Measurements from ENCODE around the gene HOXD1.

Gene HOXD1

GRCh38 chr2:176148751-176149421, 39.6 kb upstream of the HOXD1 start:
- Histone ChIP-seq H3K9me3 (ENCODE audit: control insufficient read depth, low read length) (no peaks in the 10 kb centered on the region), H3K4me1 (ENCODE audit: control insufficient read depth, insufficient read depth, low read length) (no peaks in the 10 kb centered on the region), H3K9ac (ENCODE audit: low read length) (no peak overlapping the region), H3K27me3 (ENCODE audit: control insufficient read depth, insufficient read depth, low read length) (peaks cover 90% of the 10 kb centered on the region), H3K36me3 (ENCODE audit: control insufficient read depth, insufficient read depth, low read length) (no peaks in the 10 kb centered on the region), H3K4me3 (ENCODE audit: low read length) (no peak overlapping the region)

GRCh38 chr2:176149481-176149938, 39.0 kb upstream of the HOXD1 start:
- Histone ChIP-seq H3K4me1 (ENCODE audit: control insufficient read depth, insufficient read depth, low read length) (no peaks in the 10 kb centered on the region), H3K36me3 (ENCODE audit: control insufficient read depth, insufficient read depth, low read length) (no peaks in the 10 kb centered on the region), H3K27me3 (ENCODE audit: control insufficient read depth, insufficient read depth, low read length) (peaks cover 95% of the 10 kb centered on the region), H3K9me3 (ENCODE audit: control insufficient read depth, low read length) (no peaks in the 10 kb centered on the region), H3K4me3 (ENCODE audit: low read length) (no peak overlapping the region), H3K9ac (ENCODE audit: low read length) (no peak overlapping the region)

DNA sequence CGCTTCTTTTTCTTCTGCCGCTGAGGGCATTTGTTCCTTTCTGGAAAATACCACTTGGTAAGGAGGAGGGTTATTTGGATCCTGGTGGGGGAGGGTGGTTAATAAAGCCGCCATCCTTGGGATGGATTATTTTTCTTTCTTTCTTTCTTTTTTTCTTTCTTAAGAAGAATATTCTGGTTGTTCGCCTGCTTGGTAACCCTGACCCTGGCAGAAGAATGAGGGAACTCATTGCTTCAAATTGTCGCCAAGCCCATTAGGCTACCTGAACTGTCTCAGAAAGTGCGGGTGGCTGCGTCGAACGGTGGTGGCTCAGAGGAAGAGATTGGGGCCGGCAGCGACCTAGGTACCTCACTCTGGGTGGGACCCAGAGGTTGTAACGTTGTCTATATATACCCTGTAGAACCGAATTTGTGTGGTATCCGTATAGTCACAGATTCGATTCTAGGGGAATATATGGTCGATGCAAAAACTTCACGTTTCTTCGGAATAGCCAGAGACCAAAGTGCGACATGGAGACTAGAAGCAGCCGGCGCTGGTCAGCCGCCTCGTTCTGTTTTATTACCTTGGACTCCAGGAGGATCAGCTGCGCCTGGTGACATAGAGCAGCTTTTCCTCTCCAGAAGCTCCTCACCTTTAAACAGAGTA, 38.4 kb upstream of the HOXD1 start:
- Histone ChIP-seq H3K4me3 (ENCODE audit: low read length) (no peak overlapping the region), H3K4me1 (ENCODE audit: control insufficient read depth, insufficient read depth, low read length) (no peaks in the 10 kb centered on the region), H3K27me3 (ENCODE audit: control insufficient read depth, insufficient read depth, low read length) (peaks cover 95% of the 10 kb centered on the region), H3K9me3 (ENCODE audit: control insufficient read depth, low read length) (no peaks in the 10 kb centered on the region), H3K9ac (ENCODE audit: low read length) (no peak overlapping the region), H3K36me3 (ENCODE audit: control insufficient read depth, insufficient read depth, low read length) (no peaks in the 10 kb centered on the region)

DNA sequence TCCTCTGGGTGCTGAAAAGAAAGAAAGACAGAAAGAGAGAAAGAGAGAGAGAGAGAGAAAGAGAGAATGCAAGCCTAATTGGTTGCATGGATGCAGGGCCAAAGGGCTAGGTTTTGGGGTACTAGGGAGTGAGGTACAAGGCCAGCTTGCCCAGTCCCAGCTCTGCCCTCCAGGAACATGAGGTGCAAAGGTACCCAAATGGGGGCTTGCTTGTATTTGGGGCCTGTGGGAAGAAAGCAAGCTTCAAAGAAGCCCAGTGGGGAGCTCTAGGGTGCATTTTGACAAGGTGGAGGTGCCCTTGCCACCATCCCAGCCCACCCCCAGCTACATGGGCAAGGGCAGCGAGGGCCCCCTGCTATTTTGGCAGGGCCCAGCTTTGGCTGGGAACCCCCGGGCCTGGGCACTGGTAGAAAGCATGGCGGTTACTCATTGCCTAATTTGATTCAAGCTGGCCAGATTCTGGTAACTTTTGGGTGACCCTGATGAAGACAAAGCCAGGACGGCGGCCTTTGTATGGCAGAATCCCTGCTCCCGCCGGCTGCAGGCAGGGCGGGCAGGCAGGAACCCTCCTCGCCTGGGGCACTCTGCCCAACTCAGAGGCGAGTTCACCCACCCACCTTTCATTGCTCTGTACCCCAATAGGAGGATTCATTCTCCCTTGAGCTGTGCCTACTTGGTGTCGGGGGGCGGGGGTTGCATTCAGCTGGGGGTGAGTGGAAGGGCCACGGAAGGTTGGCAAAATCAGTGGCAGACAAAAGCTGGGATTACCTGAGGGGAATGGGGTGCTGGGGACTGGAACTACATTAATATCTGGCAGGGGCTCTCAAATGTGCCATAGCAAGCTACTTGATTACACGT, 37.7 kb upstream of the HOXD1 start:
- peaks cover 97% of the 10 kb centered on the region for H3K27me3 ChIP-seq (ENCODE audit: control insufficient read depth, insufficient read depth, low read length)
- no peaks in the 10 kb centered on the region for H3K9me3 ChIP-seq (ENCODE audit: control insufficient read depth, low read length)
- H3K4me1 ChIP-seq (ENCODE audit: control insufficient read depth, insufficient read depth, low read length): no peaks in the 10 kb centered on the region
- no peaks in the 10 kb centered on the region for H3K36me3 ChIP-seq (ENCODE audit: control insufficient read depth, insufficient read depth, low read length)
- no peak overlapping the region for H3K4me3 ChIP-seq (ENCODE audit: low read length)
- no peak overlapping the region for H3K9ac ChIP-seq (ENCODE audit: low read length)

- no peak within 1 kb of the TSS for H3K4me3 ChIP-seq (ENCODE audit: low read length)
- H3K27me3 ChIP-seq (ENCODE audit: control insufficient read depth, insufficient read depth, low read length): peaks cover 97% of the 10 kb centered on the region
- no peak within 1 kb of the TSS for H3K9ac ChIP-seq (ENCODE audit: low read length)
- no peaks in the 10 kb centered on the region for H3K9me3 ChIP-seq (ENCODE audit: control insufficient read depth, low read length)
- H3K36me3 ChIP-seq (ENCODE audit: control insufficient read depth, insufficient read depth, low read length): no peaks in the 10 kb centered on the region
- no peaks in the 10 kb centered on the region for H3K4me1 ChIP-seq (ENCODE audit: control insufficient read depth, insufficient read depth, low read length)
These were observed 36.8 kb upstream of the HOXD1 start, which contains the start of gene HOXD4 for GRCh38 chr2:176151442-176152287. Gene HOXD4, plus strand, starts transcription at chr2:176151550. Its CDS starts 84 bp downstream, at chr2:176151634.

- peaks cover 97% of the 10 kb centered on the region for H3K27me3 ChIP-seq (ENCODE audit: control insufficient read depth, insufficient read depth, low read length)
- no peak overlapping the region for H3K9ac ChIP-seq (ENCODE audit: low read length)
- peaks cover 2% of the 10 kb centered on the region for H3K4me1 ChIP-seq (ENCODE audit: control insufficient read depth, insufficient read depth, low read length)
- no peaks in the 10 kb centered on the region for H3K36me3 ChIP-seq (ENCODE audit: control insufficient read depth, insufficient read depth, low read length)
- no peaks in the 10 kb centered on the region for H3K9me3 ChIP-seq (ENCODE audit: control insufficient read depth, low read length)
- H3K4me3 ChIP-seq (ENCODE audit: low read length): no peak overlapping the region
These were observed 35.9 kb upstream of the HOXD1 start for GRCh38 chr2:176152350-176153181.

DNA sequence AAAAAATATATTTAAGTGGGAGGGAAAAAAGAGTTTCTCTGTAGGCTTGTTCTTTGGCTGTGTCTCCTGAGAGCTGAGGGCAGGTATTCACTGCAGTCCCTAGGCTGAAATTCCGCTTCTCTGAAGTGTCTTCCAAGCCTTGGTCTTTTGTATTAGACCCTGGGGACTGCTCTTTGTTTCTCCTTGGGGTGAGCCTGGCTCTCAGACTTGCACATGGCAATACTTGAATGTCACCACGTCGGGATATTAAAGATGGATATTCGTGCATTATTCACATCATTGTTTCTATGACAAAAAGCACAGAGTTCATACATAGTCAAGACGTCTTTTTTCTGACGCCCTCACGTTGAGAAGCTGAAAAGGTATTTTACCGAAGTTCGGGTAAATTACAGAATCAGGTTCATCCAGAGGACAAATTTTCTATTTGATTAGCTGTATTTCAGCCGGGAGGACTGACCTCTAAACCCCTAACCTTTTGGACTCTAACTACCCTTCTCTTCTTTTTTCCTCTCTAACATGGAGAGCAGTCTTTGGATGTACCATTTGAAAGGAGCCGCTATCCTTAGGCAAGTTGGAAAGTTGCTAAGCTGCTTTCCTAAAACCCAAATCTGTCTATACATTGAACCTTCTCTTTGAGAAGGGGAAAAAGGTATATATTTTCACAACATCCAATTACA, 33.8 kb upstream of the HOXD1 start:
- H3K4me3 ChIP-seq (ENCODE audit: low read length): no peak overlapping the region
- no peaks in the 10 kb centered on the region for H3K9me3 ChIP-seq (ENCODE audit: control insufficient read depth, low read length)
- peaks cover 5% of the 10 kb centered on the region for H3K4me1 ChIP-seq (ENCODE audit: control insufficient read depth, insufficient read depth, low read length)
- peaks cover 96% of the 10 kb centered on the region for H3K27me3 ChIP-seq (ENCODE audit: control insufficient read depth, insufficient read depth, low read length)
- no peaks in the 10 kb centered on the region for H3K36me3 ChIP-seq (ENCODE audit: control insufficient read depth, insufficient read depth, low read length)
- no peak overlapping the region for H3K9ac ChIP-seq (ENCODE audit: low read length)

DNA sequence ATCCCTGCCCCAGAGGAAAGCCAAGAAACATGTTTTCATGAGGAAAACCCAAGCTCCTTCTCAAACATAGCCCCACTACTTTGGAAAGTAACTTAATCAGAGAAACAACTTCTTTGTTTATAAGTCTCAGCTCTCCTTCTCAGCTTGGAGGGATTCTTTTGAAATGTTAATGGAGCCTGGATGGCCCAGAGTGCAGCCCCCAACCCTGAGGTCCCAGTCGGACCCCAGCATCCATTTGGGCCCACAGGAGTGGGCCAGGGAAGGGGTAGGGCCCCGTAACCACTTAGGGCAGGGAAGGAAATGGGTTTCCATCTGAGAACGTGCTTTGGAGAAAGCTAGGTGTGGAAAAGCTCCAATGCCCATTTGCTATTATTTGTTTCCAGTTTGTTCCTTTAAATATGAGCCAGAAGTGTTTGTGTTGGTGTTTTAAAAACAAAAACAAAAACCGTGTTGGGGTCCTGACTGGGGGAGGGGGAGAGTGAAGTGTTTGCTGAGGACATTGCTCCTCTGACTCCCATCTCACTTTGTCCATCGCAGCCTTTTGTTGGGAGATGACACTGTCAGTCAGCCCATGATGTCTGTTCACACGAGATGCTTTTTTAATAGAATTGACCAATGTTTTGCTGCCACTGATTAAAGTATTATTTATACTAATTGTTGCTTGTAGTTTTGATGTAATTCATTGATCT, 33.0 kb upstream of the HOXD1 start:
- Histone ChIP-seq H3K36me3 (ENCODE audit: control insufficient read depth, insufficient read depth, low read length) (no peaks in the 10 kb centered on the region), H3K9me3 (ENCODE audit: control insufficient read depth, low read length) (no peaks in the 10 kb centered on the region), H3K27me3 (ENCODE audit: control insufficient read depth, insufficient read depth, low read length) (peaks cover 96% of the 10 kb centered on the region), H3K4me1 (ENCODE audit: control insufficient read depth, insufficient read depth, low read length) (peaks cover 5% of the 10 kb centered on the region), H3K4me3 (ENCODE audit: low read length) (no peak overlapping the region), H3K9ac (ENCODE audit: low read length) (no peak overlapping the region)

DNA sequence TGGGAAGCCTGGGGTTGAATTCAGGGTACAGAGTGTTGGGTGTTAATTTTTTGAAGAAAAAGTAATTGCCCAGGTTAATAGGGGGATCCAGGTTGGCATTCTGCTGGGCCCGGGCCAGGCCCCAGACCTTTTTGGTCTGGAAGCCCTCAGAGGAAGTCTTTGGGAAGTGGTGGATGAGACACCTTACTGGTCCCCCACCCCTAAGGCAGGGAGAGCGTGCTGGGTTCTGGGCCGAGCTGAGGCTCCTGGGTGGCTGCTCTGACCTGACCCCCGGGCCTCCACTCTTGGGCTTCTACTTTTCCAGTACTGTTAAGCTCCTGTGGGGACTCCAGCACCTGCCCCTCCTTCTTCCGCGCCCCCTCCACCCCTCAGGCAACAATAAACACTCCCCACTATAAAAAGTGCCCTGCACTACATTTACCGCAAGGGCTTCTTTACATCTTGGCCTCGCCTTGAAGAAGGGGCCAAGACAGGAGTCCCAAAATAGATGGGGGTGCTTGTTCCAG, 32.1 kb upstream of the HOXD1 start:
- Histone ChIP-seq H3K4me1 (ENCODE audit: control insufficient read depth, insufficient read depth, low read length) (peaks cover 5% of the 10 kb centered on the region), H3K4me3 (ENCODE audit: low read length) (no peak overlapping the region), H3K36me3 (ENCODE audit: control insufficient read depth, insufficient read depth, low read length) (no peaks in the 10 kb centered on the region), H3K9ac (ENCODE audit: low read length) (no peak overlapping the region), H3K9me3 (ENCODE audit: control insufficient read depth, low read length) (no peaks in the 10 kb centered on the region), H3K27me3 (ENCODE audit: control insufficient read depth, insufficient read depth, low read length) (peaks cover 96% of the 10 kb centered on the region)

GRCh38 chr2:176156807-176157498, 31.5 kb upstream of the HOXD1 start, which contains the start of gene HOXD3:
Gene HOXD3, plus strand, starts transcription at chr2:176157307. Its CDS starts 11,808 bp downstream, at chr2:176169115.
- no peak within 1 kb of the TSS for H3K4me3 ChIP-seq (ENCODE audit: low read length)
- no peaks in the 10 kb centered on the region for H3K36me3 ChIP-seq (ENCODE audit: control insufficient read depth, insufficient read depth, low read length)
- peaks cover 5% of the 10 kb centered on the region for H3K4me1 ChIP-seq (ENCODE audit: control insufficient read depth, insufficient read depth, low read length)
- H3K9me3 ChIP-seq (ENCODE audit: control insufficient read depth, low read length): no peaks in the 10 kb centered on the region
- H3K27me3 ChIP-seq (ENCODE audit: control insufficient read depth, insufficient read depth, low read length): peaks cover 96% of the 10 kb centered on the region
- no peak within 1 kb of the TSS for H3K9ac ChIP-seq (ENCODE audit: low read length)

Measured in mucosa of stomach (tissue), 1 donor.